CD4-positive, CD25-positive, alpha-beta regulatory T cell (primary cell): ENCODE data around the gene RECK. TPM values are rescaled to one million over a fixed set of nuclear protein-coding genes. Genes with fewer than 3 reads are reported as not detected.
"Not testable (repeated sequence)": the region's sequence is repeated elsewhere in the genome, so short reads cannot be mapped to it uniquely, and the experiment has no call there.

Experiments
- ATAC-seq, 2 donors: fragments of 150-1000 bp; cut with Tn5 transposase; one replicate each; pipeline ENCODE4 v1.10.0; 2021; ENCODE audit warnings: low read depth in 2 of 2, moderate number of reproducible peaks in 2 of 2, moderate library complexity in 1 of 2
- DNase-seq, 3 donors: peaks; one replicate each; pipeline versions ENCODE4 v3.0.0 to v3.0.0-alpha.2; 2012 to 2022; ENCODE audit warnings: mixed read lengths in 1 of 3
- H3K27ac ChIP-seq: one replicate; pipeline ENCODE4 v1.7.0; 2013; ENCODE audit warnings: mild to moderate bottlenecking, low read length; ENCODE audit not compliant: insufficient read depth, poor library complexity, severe bottlenecking
- H3K27me3 ChIP-seq: one replicate; pipeline ENCODE4 v1.7.0; 2013; ENCODE audit warnings: low read length; ENCODE audit not compliant: control insufficient read depth, insufficient read depth
- H3K36me3 ChIP-seq: one replicate; pipeline ENCODE4 v1.7.0; 2013; ENCODE audit warnings: mild to moderate bottlenecking, low read length, moderate library complexity; ENCODE audit not compliant: control insufficient read depth, insufficient read depth
- H3K4me1 ChIP-seq: 2 replicates; pipeline ENCODE4 v1.7.0; 2013; ENCODE audit warnings: mild to moderate bottlenecking, low read length; ENCODE audit not compliant: insufficient read depth, control insufficient read depth, poor library complexity, severe bottlenecking
- H3K4me3 ChIP-seq: one replicate; pipeline ENCODE4 v1.7.0; 2013; ENCODE audit warnings: low read depth, mild to moderate bottlenecking, low read length, moderate library complexity
- H3K9me3 ChIP-seq, 2 experiments: 1 replicate in 1 of 2; 2 replicates in 1 of 2; pipeline ENCODE4 v1.7.0; 2013; ENCODE audit warnings: low read length in 2 of 2, mild to moderate bottlenecking in 1 of 2, moderate library complexity in 1 of 2; ENCODE audit not compliant: control insufficient read depth in 2 of 2
- H3K27ac Mint-ChIP-seq, 3 donors: one replicate each; pipeline ENCODE4 v1.8.0; 2020 to 2022; ENCODE audit warnings: mild to moderate bottlenecking in 3 of 3, mixed read lengths in 3 of 3, moderate library complexity in 2 of 3
- H3K27me3 Mint-ChIP-seq: one replicate; pipeline ENCODE4 v1.8.0; 2022; ENCODE audit warnings: mild to moderate bottlenecking, mixed read lengths
- H3K36me3 Mint-ChIP-seq: one replicate; pipeline ENCODE4 v1.8.0; 2020; ENCODE audit warnings: mixed read lengths
- H3K4me1 Mint-ChIP-seq, 4 donors: one replicate each; pipeline ENCODE4 v1.8.0; 2020 to 2022; ENCODE audit warnings: mixed read lengths in 4 of 4, mild to moderate bottlenecking in 1 of 4
- H3K4me3 Mint-ChIP-seq, 4 donors: one replicate each; pipeline ENCODE4 v1.8.0; 2020 to 2022; ENCODE audit warnings: mild to moderate bottlenecking in 4 of 4, mixed read lengths in 4 of 4, moderate library complexity in 3 of 4
- H3K9me3 Mint-ChIP-seq, 7 donors: one replicate each; pipeline ENCODE4 v1.8.0; 2020 to 2022; ENCODE audit warnings: mixed read lengths in 7 of 7, mild to moderate bottlenecking in 3 of 7, moderate library complexity in 2 of 7
- polyA plus RNA-seq, 4 donors: library from polyadenylated mRNA; unstranded; fragments of 300-500 nt; fragmentation: Illumina TruSeq; gene quantifications; one replicate each; pipeline ENCODE4 v1.2.3, GENCODE V29; 2021
- total RNA-seq: library from RNA; stranded (reverse); gene quantifications from one replicate; pipeline ENCODE4 v1.2.3, GENCODE V29; 2022

RECK gene
- total and polyA plus RNA-seq, 5 donors from 2014 or later = 5.5 to 12.6 (median 6.5) TPM

DNA sequence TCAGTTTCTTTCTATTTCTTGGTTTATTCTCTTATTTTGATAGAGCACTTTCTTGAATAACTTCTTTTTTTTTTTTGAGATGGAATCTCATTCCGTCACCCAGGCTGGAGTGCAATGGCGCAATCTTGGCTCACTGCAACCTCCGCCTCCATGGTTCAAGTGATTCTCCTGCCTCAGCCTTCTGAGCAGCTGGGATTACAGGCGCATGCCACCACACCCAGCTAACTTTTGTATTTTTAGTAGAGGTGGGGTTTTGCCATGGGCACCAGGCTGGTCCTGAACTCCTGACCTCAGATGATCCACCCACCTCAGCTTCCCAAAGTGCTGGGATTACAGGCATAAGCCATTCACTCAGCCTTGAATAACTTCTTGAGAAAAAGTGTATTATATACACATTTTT lies 39.7 kb upstream of the RECK start:
- H3K27ac ChIP-seq, H3K4me3 Mint-ChIP-seq, H3K36me3 Mint-ChIP-seq, H3K4me1 Mint-ChIP-seq, H3K36me3 ChIP-seq, ATAC-seq, DNase-seq, H3K4me3 ChIP-seq, H3K4me1 ChIP-seq, H3K27ac Mint-ChIP-seq: not testable (repeated sequence)
- H3K9me3 Mint-ChIP-seq = peaks cover 0 to 14% (median 3%) of the 10 kb centered on the region in 7 donors
- Histone ChIP-seq H3K9me3 (peaks cover 10 to 11% of the 10 kb centered on the region in 2 experiments), H3K27me3 (peaks cover 14% of the 10 kb centered on the region)
- H3K27me3 Mint-ChIP-seq = peaks cover 55% of the 10 kb centered on the region

DNA sequence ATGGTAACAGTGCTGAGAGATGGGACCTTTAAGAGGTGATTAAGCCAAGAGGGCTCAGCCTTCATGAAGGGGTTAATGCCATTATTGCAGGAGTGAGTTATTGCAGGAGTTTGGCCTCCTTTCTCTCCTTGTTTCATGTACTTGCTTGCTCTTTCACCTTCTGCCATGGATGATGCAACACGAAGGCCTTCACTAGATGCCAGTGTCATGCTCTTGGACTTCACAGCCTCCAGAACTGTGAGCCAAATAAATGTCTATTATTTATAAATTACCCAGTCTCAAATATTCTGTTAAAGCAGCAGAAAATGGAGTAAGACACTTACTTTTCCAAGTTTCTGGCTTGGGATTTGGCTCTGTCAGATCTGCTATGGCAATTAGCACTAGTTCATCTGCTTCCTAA lies 38.4 kb upstream of the RECK start:
- Mint-ChIP-seq H3K27me3 (peaks cover 58% of the 10 kb centered on the region), H3K36me3 (no peaks in the 10 kb centered on the region), H3K4me3 (no peak overlapping the region), H3K9me3 (peaks cover 0 to 14% (median 3%) of the 10 kb centered on the region in 7 donors), H3K27ac (no peak overlapping the region), H3K4me1 (no peaks in the 10 kb centered on the region)
- Histone ChIP-seq H3K9me3 (peaks cover 10 to 11% of the 10 kb centered on the region in 2 experiments), H3K4me1 (no peaks in the 10 kb centered on the region), H3K36me3 (peaks cover 2% of the 10 kb centered on the region), H3K4me3 (no peak overlapping the region), H3K27ac (no peak overlapping the region), H3K27me3 (peaks cover 19% of the 10 kb centered on the region)
- DNase-seq = no peak
- ATAC-seq = no peak

DNA sequence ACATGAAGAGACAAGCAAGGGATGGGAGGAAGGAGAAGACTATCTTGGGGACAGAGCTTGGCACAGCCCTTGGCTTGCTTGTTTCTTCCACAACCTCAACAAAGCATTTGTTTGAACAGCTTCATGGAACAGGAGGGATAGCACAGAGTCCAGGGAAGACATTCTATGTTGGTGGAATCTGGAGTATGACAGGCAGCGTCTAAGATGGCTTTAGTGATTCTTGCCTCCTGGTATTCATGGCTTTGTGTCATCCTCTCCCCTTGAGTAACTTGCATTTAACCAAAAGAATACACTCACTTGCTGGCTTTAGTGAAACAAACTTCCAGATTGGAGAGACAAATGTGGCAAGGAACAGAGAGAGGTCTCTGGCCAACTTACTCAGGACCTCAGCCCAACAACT lies 30.8 kb upstream of the RECK start:
- DNase-seq (no peak), ATAC-seq (no peak)
- peak overlapping the region in 1 of 3 donors; percentile 85 for H3K27ac Mint-ChIP-seq
- peaks cover 0 to 9% (median 2%) of the 10 kb centered on the region in 7 donors for H3K9me3 Mint-ChIP-seq
- H3K4me3 Mint-ChIP-seq = no peak overlapping the region
- peaks cover 7% of the 10 kb centered on the region for H3K4me1 ChIP-seq
- peaks cover 38% of the 10 kb centered on the region for H3K27me3 ChIP-seq
- no peak overlapping the region for H3K27ac ChIP-seq
- no peak overlapping the region for H3K4me3 ChIP-seq
- H3K9me3 ChIP-seq = peaks cover 0 to 2% of the 10 kb centered on the region in 2 experiments
- H3K4me1 Mint-ChIP-seq = peaks cover 0 to 13% (median 8%) of the 10 kb centered on the region in 4 donors
- no peaks in the 10 kb centered on the region for H3K36me3 ChIP-seq
- H3K36me3 Mint-ChIP-seq = no peaks in the 10 kb centered on the region
- peaks cover 65% of the 10 kb centered on the region for H3K27me3 Mint-ChIP-seq

DNA sequence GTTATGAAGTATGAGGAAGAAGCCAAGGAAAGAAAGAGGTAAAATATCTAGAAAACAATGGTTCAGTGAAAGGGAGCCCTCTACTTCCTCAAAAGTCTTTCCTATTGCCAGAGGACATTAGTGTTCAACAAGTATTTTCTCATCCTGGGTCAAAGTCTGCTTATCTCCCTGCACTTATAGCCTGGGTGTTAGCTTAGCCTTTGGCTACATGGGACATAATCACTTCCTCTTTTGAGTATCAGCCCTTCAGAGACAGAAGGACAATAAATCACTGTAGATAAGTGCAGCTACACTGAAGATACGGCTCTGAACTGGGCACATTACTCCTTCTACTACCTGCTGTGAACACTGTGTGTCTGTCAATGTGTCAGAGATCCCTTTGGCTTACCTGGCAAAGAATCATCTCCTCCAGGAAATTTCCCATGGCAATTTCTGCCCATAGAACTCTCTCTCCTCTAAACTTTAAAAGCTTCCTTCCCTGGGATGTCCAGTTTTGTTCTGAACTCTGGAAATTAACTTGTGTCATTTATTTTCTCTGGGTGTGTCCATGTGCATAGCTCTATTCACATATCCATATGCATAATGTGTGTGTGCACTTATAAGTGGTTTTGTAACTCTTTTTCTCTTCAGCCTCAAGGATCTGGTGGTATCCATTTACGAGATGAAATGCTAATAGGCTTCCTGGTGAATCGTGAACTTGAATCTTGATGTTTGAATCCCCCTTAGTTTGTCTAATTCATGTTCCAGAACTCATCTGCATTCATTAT lies 30.0 kb upstream of the RECK start:
- Histone ChIP-seq H3K36me3 (no peaks in the 10 kb centered on the region), H3K9me3 (peaks cover 0 to 2% of the 10 kb centered on the region in 2 experiments), H3K4me1 (peaks cover 7% of the 10 kb centered on the region), H3K27me3 (peaks cover 38% of the 10 kb centered on the region), H3K4me3 (no peak overlapping the region), H3K27ac (no peak overlapping the region)
- ATAC-seq (no peak), DNase-seq (no peak)
- Mint-ChIP-seq H3K27ac (no peak overlapping the region), H3K4me3 (peak overlapping the region in 1 of 4 donors; percentile 40), H3K4me1 (peaks cover 0 to 13% (median 8%) of the 10 kb centered on the region in 4 donors), H3K9me3 (peaks cover 0 to 9% (median 2%) of the 10 kb centered on the region in 7 donors), H3K36me3 (no peaks in the 10 kb centered on the region), H3K27me3 (peaks cover 67% of the 10 kb centered on the region)

DNA sequence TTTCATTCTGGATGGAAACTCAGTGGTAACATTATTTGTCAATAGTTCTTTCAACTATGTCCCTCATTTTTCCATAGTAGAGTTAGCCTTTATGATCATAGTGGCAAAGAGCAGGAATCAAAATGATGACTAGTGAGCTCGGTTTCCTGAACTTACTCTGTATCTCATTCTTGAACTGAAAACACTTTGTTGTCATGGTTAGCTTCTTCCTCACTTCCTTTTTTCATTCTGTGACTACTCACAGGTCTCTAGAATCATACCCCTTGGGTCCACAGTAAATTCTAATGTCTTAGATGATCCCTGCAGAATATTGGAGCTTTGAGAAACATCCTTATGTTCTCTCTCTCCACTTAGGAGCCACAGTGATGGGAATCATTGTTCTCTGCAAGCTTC lies 29.4 kb upstream of the RECK start:
- no peaks in the 10 kb centered on the region for H3K36me3 Mint-ChIP-seq
- no peak overlapping the region for H3K4me3 ChIP-seq
- no peak for ATAC-seq
- peaks cover 0 to 2% of the 10 kb centered on the region in 2 experiments for H3K9me3 ChIP-seq
- no peak for DNase-seq
- H3K27me3 ChIP-seq = peaks cover 38% of the 10 kb centered on the region
- H3K36me3 ChIP-seq = no peaks in the 10 kb centered on the region
- peaks cover 0 to 13% (median 8%) of the 10 kb centered on the region in 4 donors for H3K4me1 Mint-ChIP-seq
- no peak overlapping the region for H3K27ac ChIP-seq
- H3K27me3 Mint-ChIP-seq = peaks cover 64% of the 10 kb centered on the region
- H3K27ac Mint-ChIP-seq = no peak overlapping the region
- H3K4me3 Mint-ChIP-seq = peak overlapping the region in 1 of 4 donors; percentile 40
- H3K9me3 Mint-ChIP-seq = peaks cover 0 to 9% (median 3%) of the 10 kb centered on the region in 7 donors
- H3K4me1 ChIP-seq = peaks cover 7% of the 10 kb centered on the region

DNA sequence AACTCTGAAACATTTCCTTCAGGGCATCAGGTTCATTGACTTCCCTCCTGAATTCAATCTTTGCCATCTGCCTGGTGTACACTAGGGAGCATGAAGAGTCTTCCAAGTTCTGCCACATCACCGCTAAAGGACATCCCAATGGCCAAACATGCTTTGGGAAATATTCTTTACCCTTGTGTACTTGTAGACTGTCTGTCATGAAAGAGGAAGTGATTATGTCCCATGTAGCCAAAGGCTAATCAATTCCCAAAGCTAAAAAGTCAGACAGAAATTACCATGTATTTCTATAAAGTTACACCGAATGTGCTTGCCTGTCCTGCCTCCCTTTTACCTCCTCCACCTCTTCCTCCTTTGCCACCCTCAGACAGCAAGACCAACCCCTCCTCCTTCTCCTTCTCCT lies 28.9 kb upstream of the RECK start:
- ATAC-seq (no peak), DNase-seq (no peak)
- Histone ChIP-seq H3K4me3 (no peak overlapping the region), H3K36me3 (no peaks in the 10 kb centered on the region), H3K27me3 (peaks cover 37% of the 10 kb centered on the region), H3K27ac (no peak overlapping the region), H3K9me3 (peaks cover 0 to 2% of the 10 kb centered on the region in 2 experiments), H3K4me1 (peaks cover 7% of the 10 kb centered on the region)
- no peaks in the 10 kb centered on the region for H3K36me3 Mint-ChIP-seq
- no peak overlapping the region for H3K4me3 Mint-ChIP-seq
- H3K9me3 Mint-ChIP-seq = peaks cover 0 to 9% (median 4%) of the 10 kb centered on the region in 7 donors
- no peak overlapping the region for H3K27ac Mint-ChIP-seq
- peaks cover 58% of the 10 kb centered on the region for H3K27me3 Mint-ChIP-seq
- H3K4me1 Mint-ChIP-seq = peaks cover 0 to 13% (median 8%) of the 10 kb centered on the region in 4 donors

DNA sequence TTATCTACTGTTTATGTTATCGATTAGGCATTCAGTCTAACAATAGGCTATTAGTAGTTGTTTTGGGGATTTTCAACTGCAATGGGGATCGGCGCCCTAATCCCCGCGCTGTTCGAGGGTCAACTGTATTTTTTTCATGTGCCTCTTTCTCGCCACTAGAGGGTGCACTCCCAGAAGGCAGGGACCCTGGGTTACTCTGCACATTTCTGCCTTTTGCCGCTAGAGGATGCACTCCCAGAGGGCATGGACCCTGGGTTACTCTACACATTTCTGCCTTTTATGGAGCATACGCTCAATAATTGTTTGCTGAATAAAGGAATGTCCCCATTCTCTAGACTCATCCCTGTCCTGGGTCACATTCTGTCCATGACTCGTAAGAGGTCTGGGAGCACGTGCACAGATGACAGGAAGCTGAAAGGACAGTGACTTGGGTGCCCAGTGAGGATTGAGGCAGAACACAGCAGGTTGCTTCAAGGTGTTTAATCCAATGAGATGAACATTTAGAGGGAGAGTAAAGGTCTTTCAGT lies 27.9 kb upstream of the RECK start:
- no peaks in the 10 kb centered on the region for H3K36me3 Mint-ChIP-seq
- Histone ChIP-seq H3K4me1 (peaks cover 7% of the 10 kb centered on the region), H3K4me3 (no peak overlapping the region), H3K27me3 (peaks cover 41% of the 10 kb centered on the region), H3K9me3 (peaks cover 0 to 2% of the 10 kb centered on the region in 2 experiments), H3K36me3 (no peaks in the 10 kb centered on the region), H3K27ac (no peak overlapping the region)
- H3K27ac Mint-ChIP-seq = no peak overlapping the region
- peaks cover 53% of the 10 kb centered on the region for H3K27me3 Mint-ChIP-seq
- H3K4me3 Mint-ChIP-seq = no peak overlapping the region
- peaks cover 0 to 9% (median 1%) of the 10 kb centered on the region in 7 donors for H3K9me3 Mint-ChIP-seq
- DNase-seq = peak; percentile 37 to 70 (median 70)
- peak; percentile 85 to 96 for ATAC-seq
- H3K4me1 Mint-ChIP-seq = peaks cover 0 to 13% (median 8%) of the 10 kb centered on the region in 4 donors
